CD4-positive, alpha-beta T cell treated with Interleukin-1 beta for 1 hour (primary cell): ENCODE results near the gene LRPAP1.
"Not testable (repeated sequence)": the region's sequence is repeated elsewhere in the genome, so short reads cannot be mapped to it uniquely, and the experiment has no call there.

Experiments used
- DNase-seq, 2 donors: peaks; one replicate each; pipeline ENCODE4 v3.0.0-alpha.2; 2020 to 2022

Gene LRPAP1

DNA sequence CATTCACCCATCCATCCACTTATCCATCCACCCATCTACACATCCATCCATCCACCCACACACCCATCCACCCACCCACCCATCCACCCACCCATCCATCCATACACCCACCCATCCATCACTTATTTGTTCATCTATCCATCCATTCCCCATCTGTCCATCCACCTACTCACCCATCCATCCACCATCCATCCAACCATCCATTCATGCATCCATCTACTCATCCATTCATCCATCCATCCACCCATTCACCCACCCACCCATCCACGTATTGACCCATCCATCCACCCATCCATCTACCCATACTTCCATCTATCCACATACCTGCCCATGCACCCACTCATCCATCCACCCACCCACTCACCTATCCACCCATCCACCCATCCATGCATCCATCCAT is 28.2 kb upstream of the LRPAP1 start:
- DNase-seq: not testable (repeated sequence)

DNA sequence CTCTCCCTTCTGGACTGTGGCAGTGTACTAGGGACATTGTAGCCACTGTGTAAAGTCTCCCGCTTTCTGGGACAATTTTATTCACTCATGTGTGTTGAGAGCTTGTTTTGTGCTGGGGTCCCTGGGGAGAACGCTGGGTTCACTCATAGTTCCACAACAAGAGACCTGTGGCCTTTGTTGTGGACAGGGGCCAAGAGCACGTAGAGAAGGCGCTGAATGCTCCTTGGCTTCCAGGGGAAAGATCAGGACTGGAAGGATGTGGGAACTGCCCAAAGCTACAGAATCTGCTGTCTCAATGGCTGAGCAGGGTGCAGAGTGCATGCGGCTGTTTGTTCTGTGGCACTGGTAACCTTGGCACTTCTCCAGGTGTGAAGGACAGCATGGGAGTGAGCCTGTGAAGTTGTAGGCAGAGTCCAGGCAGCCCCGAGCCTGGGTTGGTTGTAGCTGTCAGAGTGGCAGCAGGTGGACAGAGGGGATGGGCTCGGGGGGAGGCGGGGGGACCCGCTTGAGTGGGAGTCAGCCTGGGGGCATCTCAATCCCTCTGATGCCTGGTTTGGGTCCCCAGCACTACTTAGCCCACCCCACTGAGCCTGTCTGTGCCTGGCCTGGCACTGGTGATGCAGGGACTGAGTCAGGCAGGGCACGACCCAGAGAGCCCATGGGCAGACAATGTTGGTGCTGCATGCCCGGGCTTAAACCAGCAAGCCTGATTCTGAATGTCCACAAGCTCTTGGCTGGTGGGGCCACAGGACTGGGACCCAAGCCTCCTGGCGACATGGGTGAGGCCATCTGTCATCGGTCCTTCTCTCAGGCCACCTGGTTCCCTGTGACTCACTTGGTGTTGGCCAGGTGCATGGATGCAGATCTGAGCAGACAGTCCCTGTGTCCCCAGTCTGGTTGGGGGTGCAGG is 27.4 kb upstream of the LRPAP1 start:
- not testable (repeated sequence) for DNase-seq

DNA sequence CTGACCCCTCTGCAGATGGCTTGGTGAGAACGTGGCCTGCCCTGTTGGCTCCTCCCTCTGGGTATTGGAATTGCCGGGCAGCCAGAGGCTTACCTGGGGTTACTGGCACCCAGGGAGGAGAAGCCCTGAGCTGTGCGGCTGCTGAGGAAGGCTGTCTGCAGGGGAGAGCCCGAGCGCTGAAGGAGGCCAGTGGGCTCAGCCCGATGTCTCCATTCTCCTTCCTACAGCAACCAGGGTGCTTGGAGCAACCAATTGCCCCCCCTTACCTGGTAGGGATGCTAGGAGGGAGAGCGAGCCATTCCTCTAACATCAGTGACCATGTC is 26.3 kb upstream of the LRPAP1 start:
- DNase-seq: not testable (repeated sequence)

DNA sequence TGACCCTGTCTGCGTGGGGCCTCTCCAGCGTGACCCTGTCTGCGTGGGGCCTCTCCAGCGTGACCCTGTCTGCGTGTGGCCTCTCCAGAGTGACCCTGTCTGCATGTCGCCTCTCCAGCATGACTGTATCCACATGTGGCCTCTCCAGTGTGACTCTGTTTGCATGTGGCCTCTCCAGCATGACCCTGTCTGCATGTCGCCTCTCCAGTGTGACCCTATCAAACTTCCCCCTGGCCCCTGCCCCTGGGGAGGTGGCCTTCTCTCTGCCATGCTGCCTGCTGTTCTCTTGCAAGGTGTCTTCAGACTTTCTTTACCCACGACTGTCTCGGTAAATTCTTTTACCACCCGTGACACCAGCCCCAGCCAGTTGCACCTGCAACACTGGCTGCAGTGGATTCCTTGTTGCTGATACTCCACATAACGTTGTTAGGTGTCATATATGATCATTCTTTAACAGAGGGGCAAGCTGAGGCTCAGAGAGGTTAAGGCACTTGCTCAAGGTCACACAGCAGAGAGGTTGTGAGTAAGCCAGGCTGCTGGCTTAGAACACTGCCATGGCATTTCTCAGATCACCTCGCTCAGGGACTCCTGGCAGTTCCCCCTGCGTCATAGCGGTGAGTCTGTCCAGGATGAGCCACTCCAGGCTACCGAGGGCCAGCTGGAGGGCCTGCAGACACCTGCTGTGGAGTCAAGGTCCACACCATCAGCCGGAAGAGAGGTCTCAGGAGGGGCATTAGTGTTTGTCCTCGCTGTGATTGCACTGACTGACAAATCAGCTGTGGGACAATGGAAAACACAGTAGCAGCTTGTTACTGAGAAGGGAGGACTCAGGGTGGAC is 25.7 kb upstream of the LRPAP1 start:
- not testable (repeated sequence) for DNase-seq

DNA sequence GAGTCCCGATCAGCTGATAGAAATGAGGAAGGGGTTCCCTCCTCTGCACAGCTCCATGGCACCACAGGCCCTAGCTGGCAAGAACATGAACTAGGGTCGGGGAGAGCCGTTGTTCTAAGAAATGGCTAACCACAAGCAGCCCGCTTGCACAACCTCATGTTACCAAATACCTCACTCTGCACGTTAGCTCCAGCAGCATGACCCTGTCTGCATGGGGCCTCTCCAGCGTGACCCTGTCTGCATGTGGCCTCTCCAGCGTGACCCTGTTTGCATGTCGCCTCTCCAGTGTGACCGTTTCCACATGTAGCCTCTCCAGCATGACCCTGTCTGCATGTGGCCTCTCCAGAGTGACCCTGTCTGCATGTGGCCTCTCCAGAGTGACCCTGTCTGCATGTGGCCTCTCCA is 24.9 kb upstream of the LRPAP1 start:
- peak in 1 of 2 donors; percentile 48 for DNase-seq

DNA sequence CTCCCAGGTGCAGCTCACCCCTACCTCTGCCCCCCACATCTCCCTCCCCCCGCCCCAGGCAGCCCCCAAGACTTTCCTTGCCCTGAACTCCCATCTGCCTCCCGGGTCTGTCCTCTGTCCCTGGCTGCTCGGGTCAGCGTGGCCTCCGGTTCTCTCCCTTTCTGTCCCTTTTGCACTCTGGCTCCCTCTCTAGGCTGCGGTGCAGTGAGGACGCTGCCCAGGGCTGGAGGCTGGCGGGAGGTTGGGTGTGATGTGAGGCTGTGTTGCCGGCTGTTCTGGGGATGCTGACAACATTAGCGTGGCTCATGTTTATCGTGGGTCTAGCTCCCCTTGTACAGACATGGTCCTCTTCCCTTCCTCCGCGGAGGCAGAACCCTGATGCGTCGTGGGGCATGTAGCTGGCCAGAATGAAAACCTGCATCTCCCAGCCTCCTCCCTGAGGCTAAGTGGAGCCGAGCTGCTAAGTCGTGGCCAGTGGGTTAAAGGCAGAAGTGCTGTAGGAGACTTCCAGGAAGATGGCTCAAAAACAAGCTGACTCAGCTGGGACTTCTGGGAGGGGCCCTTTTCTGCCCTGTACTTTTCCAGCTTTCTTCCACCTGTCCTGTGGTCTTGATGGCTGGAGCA is 24.1 kb upstream of the LRPAP1 start:
- not testable (repeated sequence) for DNase-seq

DNA sequence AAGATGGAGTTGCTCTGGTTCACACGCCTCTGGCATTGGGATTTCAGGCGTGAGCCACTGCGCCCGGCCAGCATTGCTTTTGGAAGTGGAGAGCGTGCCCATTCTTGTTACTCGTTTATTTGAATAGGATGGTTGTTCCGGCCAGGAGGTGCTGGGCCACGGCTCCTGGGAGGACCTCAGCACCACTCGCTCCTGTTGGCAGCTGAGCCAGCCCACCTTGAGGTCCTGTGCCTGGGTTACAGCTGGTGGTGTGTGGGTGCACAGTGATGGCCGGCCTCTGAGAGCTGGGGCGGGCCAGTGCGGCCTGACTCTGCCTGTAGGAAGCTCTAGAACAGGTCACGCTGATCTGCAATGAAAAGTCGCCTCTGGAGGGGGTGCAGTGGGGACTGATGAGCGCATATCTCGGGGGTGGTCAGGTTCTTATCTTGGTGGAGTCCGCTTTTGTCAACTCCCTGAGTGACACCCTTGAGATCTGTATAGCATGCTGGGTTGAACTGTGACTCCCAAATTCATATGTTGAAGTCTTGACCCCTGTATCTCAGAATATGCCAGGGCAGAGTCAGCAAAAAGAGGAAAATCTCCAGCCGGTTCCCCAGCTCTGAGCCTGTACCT is 23.3 kb upstream of the LRPAP1 start:
- DNase-seq: not testable (repeated sequence)

DNA sequence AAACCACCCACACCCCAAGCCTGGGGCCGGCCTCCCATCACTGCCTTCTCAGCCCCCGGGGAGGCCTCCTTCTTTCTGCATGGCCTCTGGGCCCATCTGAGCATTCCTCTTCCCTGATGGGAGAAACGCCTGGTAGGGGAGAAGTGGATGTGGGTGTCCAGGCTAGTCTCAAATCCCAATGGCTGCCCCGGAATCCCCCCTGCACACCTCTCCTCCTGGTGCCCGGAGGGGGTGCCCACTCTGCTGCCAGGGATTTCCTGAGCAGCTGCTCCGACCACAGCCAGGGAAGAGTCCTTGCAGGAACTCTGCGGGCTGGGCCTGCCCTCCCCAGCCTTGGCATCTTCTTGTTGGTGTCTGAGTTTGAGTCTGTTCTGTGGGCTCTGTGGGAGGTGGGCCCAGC is 19.1 kb upstream of the LRPAP1 start:
- DNase-seq: not testable (repeated sequence)

DNA sequence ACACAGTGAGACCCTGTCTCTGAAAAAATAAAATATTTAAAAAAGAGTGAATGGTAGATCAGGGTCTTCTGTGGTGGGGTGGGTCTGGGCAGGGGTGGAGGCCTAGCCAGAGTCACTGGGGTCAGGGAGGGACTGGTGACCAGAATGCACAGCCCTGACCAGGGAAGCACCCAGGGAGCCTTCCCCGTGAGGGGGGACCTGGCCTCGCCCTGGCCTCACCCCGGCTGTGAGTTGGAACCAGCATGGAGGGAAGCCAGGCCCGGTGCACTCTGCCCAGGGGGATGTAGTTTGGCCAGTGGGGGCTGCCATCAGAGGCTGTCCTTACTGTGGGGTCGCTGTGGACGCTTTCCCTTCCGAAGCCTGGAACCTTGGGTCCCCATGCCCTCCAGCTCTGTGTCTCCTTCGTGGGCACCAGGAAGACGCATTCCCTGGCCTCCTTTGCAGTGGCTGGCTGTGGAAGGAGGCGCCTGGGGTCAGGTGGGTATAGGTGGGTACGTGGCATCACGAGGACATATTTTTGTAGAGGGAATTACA is 18.6 kb upstream of the LRPAP1 start:
- DNase-seq: not testable (repeated sequence)

DNA sequence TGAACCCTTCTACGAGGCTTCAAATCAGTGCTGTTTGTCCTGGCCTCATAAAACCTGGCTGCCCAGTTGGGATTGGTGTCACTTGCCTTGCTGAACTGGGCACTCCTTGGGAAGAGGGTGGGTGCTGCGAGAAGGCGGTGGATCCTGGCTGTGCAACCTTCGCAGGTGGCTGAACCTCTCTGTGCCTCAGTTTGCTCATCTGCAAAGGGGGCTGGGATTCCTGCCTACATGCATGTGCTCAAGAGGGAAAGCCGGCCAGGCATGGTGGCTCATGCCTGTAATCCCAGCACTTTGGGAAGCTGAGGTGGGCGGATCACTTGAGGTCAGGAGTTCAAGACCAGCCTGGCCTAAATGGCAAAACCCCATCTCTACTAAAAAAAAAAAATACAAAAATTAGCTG is 17.8 kb upstream of the LRPAP1 start:
- DNase-seq: not testable (repeated sequence)

DNA sequence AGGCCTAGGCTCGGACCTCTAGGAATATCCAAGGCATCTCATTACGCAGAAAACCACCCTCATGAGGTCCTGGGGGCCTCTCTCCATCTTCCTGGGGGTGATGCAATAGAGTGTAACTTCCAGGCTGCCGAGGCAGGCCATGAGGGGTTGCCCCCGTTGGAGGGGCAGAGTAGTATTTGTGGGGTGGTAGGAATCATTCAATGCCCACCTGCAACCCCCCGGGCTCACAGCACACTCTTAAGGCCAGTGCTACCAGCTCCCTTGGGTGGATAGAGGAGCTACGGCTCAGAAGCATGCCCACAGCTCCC is 17.4 kb upstream of the LRPAP1 start:
- not testable (repeated sequence) for DNase-seq

DNA sequence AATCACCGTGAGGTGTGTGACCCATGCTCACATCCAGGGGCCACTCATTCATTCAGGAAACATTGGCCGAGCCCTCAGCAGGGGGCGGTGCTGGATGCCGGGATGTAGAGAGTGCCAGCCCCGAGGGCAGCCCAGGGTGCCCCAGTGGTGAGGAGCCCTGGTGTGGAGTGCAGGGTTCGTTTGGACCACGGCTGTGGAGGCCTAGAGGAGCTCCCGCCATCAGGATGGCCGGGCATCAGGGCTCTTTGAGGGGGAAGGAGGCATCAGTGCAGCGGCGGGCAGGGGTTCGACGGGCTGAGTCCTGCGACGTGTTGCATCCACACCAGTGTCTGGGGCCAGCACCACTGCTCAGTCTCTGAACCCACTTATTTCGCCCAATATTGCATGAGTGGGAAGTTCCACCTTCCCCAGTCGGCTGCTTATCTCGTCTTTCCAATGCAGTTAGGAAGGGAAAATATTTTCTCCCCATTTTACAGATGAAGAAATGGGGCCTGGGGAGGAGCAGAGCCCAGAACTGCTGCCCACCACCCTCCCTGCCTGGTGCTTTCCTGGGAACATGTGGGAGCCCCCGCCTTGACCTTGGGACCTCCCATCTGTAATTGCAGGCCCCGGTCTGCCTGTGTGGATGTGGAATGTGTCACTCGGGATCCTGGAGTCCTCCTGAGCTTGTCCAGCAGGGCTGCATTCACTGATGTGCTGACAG is 16.9 kb upstream of the LRPAP1 start:
- not testable (repeated sequence) for DNase-seq

DNA sequence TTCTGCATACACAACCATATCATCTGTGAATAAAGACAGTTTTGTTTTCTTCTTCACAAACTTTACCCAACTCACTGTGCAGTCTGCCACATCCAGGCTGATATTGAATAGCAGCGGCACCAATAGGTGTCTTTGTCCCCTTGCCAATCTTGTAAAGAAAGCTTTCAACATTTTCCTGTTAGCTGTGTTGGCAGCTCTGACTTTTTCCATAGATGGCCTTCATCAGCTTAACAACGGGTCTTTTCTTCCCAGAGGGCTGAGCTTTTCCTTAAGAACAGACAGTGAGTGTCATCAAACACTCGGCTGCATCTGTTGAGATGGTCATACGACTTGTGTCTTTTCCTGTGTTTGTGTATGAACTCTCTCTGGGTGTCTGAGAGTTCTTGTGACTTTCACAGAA is 14.5 kb upstream of the LRPAP1 start:
- DNase-seq: not testable (repeated sequence)

DNA sequence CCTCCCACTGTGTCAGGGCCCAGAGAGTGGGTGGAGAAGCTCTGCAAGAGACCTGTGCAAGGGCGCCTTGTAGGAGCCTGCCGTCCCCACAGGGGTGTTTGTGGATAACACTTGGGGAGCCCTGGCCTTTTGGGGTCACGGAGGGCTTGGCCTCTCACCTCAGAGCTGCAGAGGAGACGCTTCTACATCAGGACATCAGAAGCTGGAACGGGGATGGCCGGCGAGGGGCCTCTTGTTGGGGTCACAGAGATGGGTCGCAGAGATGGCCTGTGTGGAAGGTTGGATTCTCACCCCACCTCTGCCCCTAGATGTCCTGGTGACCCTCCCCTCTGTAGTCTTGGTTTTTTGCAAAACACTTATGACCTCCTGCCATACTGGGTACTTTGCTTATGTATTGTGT is 13.1 kb upstream of the LRPAP1 start:
- DNase-seq: not testable (repeated sequence)

DNA sequence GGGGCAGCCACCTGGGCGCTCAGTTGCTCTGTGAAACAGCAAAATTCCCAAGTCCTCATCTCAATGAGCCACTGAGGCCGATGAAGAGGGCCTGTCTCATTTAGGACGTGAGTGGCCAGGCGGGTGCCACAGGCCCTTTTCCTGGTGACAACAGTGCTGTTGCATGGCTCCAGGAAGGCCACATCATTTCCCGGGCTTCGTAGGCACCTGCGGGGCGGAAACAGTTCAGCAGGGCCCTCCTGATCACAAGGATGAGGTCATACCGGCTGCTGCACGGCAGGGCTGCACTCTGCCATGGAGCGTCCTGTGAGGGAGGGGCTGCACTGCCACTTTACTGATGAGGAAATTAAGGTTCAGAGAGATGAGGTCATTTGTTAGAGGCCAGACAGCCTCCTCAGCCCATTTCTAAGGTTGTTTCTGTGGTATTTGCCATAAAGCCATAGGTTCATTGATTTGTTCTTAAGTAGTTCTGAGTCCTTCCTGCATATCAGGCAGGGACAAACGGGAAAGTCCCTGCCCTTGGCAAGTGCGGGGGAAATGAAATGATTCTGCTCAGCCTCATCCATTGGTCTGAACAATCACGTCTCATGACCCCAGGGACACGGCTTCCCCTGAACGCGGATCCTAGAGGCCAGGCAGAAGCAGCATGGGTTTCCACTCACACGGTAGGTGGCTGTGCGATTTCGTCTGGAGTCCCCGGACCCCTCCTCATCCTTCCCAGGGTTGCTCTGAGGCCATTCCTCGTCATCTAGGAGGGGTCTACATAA is 12.2 kb upstream of the LRPAP1 start:
- DNase-seq: not testable (repeated sequence)

DNA sequence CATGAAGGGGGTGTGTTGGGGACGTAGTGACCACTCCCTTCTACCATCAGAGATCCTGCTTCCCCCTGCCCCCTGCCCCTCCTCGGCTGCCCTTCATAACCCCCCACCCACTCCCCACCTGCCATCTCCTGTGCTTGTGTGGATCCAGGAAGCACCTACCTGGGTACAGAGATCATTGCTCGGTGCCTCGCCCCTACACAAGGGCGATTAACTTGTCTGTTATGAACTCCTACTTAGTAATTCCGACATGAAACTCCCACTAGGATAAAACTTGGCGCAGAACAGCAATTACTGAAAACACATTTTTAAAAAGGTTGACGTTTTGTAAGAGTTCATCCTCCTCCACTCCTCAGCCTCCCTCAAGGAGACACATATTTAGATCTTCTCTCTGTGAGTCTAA is 11.2 kb upstream of the LRPAP1 start:
- not testable (repeated sequence) for DNase-seq

DNA sequence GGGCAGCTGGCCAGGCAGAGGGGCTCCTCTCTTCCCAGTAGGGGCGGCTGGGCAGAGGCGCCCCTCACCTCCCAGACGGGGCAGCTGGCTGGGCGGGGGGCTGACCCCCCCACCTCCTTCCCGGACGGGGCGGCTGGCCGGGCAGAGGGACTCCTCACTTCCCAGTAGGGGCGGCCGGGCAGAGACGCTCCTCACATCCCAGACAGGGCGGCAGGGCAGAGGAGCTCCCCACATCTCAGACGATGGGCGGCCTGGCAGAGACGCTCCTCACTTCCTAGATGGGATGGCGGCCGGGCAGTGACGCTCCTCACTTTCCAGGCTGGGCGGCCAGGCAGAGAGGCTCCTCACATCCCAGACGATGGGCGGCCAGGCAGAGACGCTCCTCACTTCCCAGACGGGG is 6.7 kb upstream of the LRPAP1 start:
- DNase-seq: not testable (repeated sequence)

DNA sequence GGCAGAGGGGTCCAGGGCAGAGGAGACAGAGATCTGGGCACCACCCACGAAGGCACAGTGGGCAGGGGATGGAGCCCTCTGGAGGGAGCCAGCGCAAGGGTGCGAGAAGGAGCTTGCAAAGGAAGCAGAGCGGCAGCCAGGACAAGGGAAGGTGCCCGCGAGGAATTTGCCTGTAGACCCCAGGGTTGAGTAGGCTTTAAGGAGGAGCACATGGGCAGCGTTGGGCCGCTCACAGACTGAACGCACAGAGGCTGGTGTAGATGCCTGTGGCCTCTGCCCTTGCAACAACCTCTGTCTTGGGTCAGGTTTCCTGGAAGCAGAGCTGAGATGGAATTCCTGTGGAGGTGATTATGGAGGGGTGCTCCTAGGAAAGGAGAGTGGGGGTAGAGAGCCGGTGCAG is 3.6 kb upstream of the LRPAP1 start:
- DNase-seq: not testable (repeated sequence)

DNA sequence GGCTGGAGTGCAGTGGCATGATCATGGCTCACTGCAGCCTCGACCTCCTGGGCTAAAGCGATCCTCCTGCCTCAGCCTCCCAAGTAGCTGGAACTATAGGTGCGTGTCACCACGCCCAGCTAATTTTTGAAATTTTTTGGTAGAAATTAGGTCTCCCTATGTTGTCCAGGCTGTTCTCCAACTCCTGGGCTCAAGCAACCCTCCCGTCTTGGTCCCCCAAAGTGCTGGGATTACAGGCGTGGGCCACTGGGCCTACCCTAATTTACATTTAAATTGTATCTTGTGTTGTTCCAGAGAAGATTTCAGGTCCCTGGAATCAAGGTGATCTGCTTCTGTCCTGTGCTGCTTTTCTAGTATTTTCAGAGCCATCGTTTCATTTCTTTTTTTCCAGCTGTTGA is 1.2 kb upstream of the LRPAP1 start:
- no peak for DNase-seq

DNA sequence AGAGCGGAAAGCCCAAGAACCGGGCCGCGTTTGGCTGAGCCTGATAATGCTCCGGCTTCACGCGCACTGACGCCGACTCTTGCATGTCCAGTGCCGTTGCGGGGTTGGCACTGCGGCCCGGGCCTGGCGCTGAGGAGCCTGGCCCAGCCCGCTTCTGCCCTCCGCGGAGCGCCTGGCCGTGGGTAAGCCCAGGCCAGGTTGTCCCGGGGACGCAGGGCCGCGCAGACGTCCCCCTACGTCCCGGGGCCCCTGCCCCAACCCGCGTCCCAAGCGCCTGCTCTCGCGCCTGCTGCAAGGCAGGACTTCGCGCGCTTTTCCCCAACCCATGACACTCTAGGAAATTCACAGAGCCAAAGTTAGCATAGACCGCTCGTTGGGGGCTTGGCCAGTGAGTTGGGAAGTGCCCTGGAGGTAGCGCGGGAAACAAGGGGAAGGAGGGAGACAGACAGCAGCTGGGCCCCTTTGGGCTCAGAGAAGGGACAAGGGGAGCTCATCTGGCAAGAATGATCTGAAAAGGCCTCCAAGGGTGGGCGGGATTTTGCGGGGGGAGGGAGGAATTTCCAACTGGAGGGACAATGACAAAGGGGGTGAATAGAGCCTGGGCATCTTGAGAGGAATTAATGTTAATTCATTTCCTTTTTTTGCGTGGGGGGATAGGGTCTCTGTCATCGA is 665 bp upstream of the LRPAP1 start:
- DNase-seq: no peak
